ENCODE results near the gene CSGALNACT2. TPM values are rescaled to one million over a fixed set of nuclear protein-coding genes. Genes with fewer than 3 reads are reported as not detected.
A peak's percentile ranks its signal among the peaks of the same experiment; 100 is the strongest.

Gene CSGALNACT2
- total and polyA plus RNA-seq, 2 donors from 2014 or later = 4.8 to 20.0 TPM

- intact Hi-C loops (cut with DNase I) = no loop called here
- no peak overlapping the region for H3K27ac ChIP-seq (ENCODE audit: low read depth in 2 of 2, low read length in 2 of 2)
- no peaks in the 10 kb centered on the region for H3K36me3 ChIP-seq (ENCODE audit: control insufficient read depth in 2 of 3, insufficient read depth in 3 of 3, low read length in 3 of 3)
- H3K4me1 ChIP-seq (ENCODE audit: control insufficient read depth in 2 of 3, insufficient read depth in 2 of 3, low read depth in 1 of 3, low read length in 3 of 3) = no peaks in the 10 kb centered on the region
- TF ChIP-seq, protein P1, sequence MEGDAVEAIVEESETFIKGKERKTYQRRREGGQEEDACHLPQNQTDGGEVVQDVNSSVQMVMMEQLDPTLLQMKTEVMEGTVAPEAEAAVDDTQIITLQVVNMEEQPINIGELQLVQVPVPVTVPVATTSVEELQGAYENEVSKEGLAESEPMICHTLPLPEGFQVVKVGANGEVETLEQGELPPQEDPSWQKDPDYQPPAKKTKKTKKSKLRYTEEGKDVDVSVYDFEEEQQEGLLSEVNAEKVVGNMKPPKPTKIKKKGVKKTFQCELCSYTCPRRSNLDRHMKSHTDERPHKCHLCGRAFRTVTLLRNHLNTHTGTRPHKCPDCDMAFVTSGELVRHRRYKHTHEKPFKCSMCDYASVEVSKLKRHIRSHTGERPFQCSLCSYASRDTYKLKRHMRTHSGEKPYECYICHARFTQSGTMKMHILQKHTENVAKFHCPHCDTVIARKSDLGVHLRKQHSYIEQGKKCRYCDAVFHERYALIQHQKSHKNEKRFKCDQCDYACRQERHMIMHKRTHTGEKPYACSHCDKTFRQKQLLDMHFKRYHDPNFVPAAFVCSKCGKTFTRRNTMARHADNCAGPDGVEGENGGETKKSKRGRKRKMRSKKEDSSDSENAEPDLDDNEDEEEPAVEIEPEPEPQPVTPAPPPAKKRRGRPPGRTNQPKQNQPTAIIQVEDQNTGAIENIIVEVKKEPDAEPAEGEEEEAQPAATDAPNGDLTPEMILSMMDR (IDR thresholded peaks at IDR 0.05; ENCODE audit: borderline replicate concordance, extremely low read depth, insufficient read depth) = no peak
- H3K4me3 ChIP-seq (ENCODE audit: low read length in 3 of 3) = no peak overlapping the region
- no peaks in the 10 kb centered on the region for H3K27me3 ChIP-seq (ENCODE audit: control insufficient read depth, insufficient read depth, low read length)
- H3K9ac ChIP-seq (ENCODE audit: low read length in 3 of 3) = no peak overlapping the region
- FAIRE-seq (no peak), DNase-seq (peak in 2 of 5 donors; percentile 19 to 55)
- H3K9me3 ChIP-seq (ENCODE audit: control insufficient read depth in 2 of 3, insufficient read depth in 1 of 3, low read length in 3 of 3) = no peaks in the 10 kb centered on the region
Measured at GRCh38 chr10:43120116-43120928, 17.9 kb upstream of the CSGALNACT2 start.

DNA sequence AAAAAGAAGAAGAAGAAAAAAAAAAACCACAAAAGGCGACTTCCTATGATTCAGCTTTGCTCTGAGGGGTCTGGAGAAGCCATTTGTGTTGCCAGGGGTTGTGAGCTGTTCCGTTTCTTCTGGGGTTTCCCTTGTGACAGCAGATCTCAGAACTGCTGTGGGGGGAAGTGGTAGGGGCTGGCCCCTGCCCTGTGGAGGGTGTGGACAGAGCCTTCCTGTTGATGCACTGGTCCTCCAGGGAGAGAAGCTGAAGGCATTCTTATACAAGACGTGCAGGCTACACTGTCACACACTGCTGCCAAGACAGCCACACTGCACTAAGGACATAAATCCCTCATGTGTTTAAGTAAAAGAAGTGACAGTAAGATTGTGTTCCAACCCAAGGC, 17.3 kb upstream of the CSGALNACT2 start:
- Histone ChIP-seq H3K36me3 (ENCODE audit: control insufficient read depth in 2 of 3, insufficient read depth in 3 of 3, low read length in 3 of 3) (no peaks in the 10 kb centered on the region), H3K9me3 (ENCODE audit: control insufficient read depth in 2 of 3, insufficient read depth in 1 of 3, low read length in 3 of 3) (no peaks in the 10 kb centered on the region), H3K27me3 (ENCODE audit: control insufficient read depth, insufficient read depth, low read length) (no peaks in the 10 kb centered on the region), H3K9ac (ENCODE audit: low read length in 3 of 3) (no peak overlapping the region), H3K4me3 (ENCODE audit: low read length in 3 of 3) (no peak overlapping the region), H3K4me1 (ENCODE audit: control insufficient read depth in 2 of 3, insufficient read depth in 2 of 3, low read depth in 1 of 3, low read length in 3 of 3) (no peaks in the 10 kb centered on the region), H3K27ac (ENCODE audit: low read depth in 2 of 2, low read length in 2 of 2) (no peak overlapping the region)
- peak in 2 of 5 donors; percentile 19 to 47 for DNase-seq
- no peak for FAIRE-seq
- intact Hi-C loops (cut with DNase I) = no loop called here
- TF ChIP-seq, protein P1 (IDR thresholded peaks at IDR 0.05; ENCODE audit: borderline replicate concordance, extremely low read depth, insufficient read depth) = no peak

- no peaks in the 10 kb centered on the region for H3K36me3 ChIP-seq (ENCODE audit: control insufficient read depth in 2 of 3, insufficient read depth in 3 of 3, low read length in 3 of 3)
- no peak overlapping the region for H3K27ac ChIP-seq (ENCODE audit: low read depth in 2 of 2, low read length in 2 of 2)
- DNase-seq = peak in 2 of 5 donors; percentile 31 to 59
- H3K27me3 ChIP-seq (ENCODE audit: control insufficient read depth, insufficient read depth, low read length) = no peaks in the 10 kb centered on the region
- FAIRE-seq = no peak
- no peaks in the 10 kb centered on the region for H3K4me1 ChIP-seq (ENCODE audit: control insufficient read depth in 2 of 3, insufficient read depth in 2 of 3, low read depth in 1 of 3, low read length in 3 of 3)
- no peak overlapping the region for H3K4me3 ChIP-seq (ENCODE audit: low read length in 3 of 3)
- no peaks in the 10 kb centered on the region for H3K9me3 ChIP-seq (ENCODE audit: control insufficient read depth in 2 of 3, insufficient read depth in 1 of 3, low read length in 3 of 3)
- TF ChIP-seq, protein P1 (IDR thresholded peaks at IDR 0.05; ENCODE audit: borderline replicate concordance, extremely low read depth, insufficient read depth) = no peak
- H3K9ac ChIP-seq (ENCODE audit: low read length in 3 of 3) = no peak overlapping the region
- intact Hi-C loops (cut with DNase I) = no loop called here
Measured at GRCh38 chr10:43121444-43121843, 16.8 kb upstream of the CSGALNACT2 start.

Data from kidney (tissue), 14 donors.